ENCODE results near the gene VWA8.
"Not testable (repeated sequence)": the region's sequence is repeated elsewhere in the genome, so short reads cannot be mapped to it uniquely, and the experiment has no call there.

Gene VWA8

DNA sequence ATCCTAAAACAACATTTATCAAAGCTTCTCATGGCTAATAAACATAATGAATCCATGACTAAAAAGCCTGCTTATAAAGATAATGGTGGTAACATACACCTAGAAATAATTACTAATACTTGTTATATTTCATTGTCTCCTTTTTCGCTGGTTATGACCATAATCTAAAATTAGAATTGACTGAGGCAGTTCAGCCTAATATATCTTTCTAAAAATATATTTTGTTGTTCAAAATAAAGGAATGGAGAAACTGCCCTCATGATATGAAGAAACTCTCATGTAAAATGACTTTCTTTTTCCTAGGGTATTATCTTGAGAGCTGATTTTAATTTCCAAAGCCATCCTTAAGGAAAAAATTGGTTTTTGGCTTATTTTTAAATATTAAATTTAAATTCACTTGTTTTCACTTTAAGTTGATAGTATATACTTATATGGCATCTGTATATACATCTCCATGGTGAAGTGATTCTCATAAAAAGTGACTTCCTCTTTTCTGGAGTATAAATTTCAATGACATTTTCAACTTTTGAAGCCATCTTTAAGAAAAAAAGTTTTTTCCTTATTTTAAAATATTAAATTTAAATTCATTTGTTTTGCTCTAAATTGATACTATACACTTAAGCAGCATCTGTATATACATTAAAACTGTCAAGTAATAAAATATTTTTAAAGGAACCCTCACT is 204.6 kb downstream of the VWA8 start:
- Histone ChIP-seq H3K4me3 (ENCODE audit: low read depth, low read length) (no peak overlapping the region), H3K36me3 (ENCODE audit: insufficient read depth, low read length) (no peaks in the 10 kb centered on the region; the same call in 1 of the 2 replicates), H3K27me3 (ENCODE audit: insufficient read depth, low read length) (no peaks in the 10 kb centered on the region), H3K79me2 (ENCODE audit: control insufficient read depth, insufficient read depth, low read length, unreplicated experiment) (no peaks in the 10 kb centered on the region), H3K4me1 (ENCODE audit: control insufficient read depth, insufficient read depth, low read length, unreplicated experiment) (no peaks in the 10 kb centered on the region), H3K27ac (ENCODE audit: low read depth, low read length) (no peak overlapping the region), H2AFZ (ENCODE audit: low read length, unreplicated experiment) (no peak overlapping the region)

- H2AFZ ChIP-seq (ENCODE audit: low read length, unreplicated experiment) = no peak overlapping the region
- no peaks in the 10 kb centered on the region for H3K4me1 ChIP-seq (ENCODE audit: control insufficient read depth, insufficient read depth, low read length, unreplicated experiment)
- H3K36me3 ChIP-seq (ENCODE audit: insufficient read depth, low read length) = no peaks in the 10 kb centered on the region
- H3K27ac ChIP-seq (ENCODE audit: low read depth, low read length) = no peak overlapping the region
- no peaks in the 10 kb centered on the region for H3K79me2 ChIP-seq (ENCODE audit: control insufficient read depth, insufficient read depth, low read length, unreplicated experiment)
- H3K4me3 ChIP-seq (ENCODE audit: low read depth, low read length) = no peak overlapping the region
- H3K27me3 ChIP-seq (ENCODE audit: insufficient read depth, low read length) = no peaks in the 10 kb centered on the region
Measured at GRCh38 chr13:41751734-41752445, 209.0 kb downstream of the VWA8 start.

- Histone ChIP-seq H3K4me1 (ENCODE audit: control insufficient read depth, insufficient read depth, low read length, unreplicated experiment) (peaks cover 2% of the 10 kb centered on the region), H3K79me2 (ENCODE audit: control insufficient read depth, insufficient read depth, low read length, unreplicated experiment) (no peaks in the 10 kb centered on the region), H3K4me3 (ENCODE audit: low read depth, low read length) (no peak overlapping the region), H3K27ac (ENCODE audit: low read depth, low read length) (no peak overlapping the region), H2AFZ (ENCODE audit: low read length, unreplicated experiment) (no peak overlapping the region), H3K36me3 (ENCODE audit: insufficient read depth, low read length) (no peaks in the 10 kb centered on the region), H3K27me3 (ENCODE audit: insufficient read depth, low read length) (no peaks in the 10 kb centered on the region)
Measured at GRCh38 chr13:41751277-41751676, 209.6 kb downstream of the VWA8 start.

- Histone ChIP-seq H3K27ac (ENCODE audit: low read depth, low read length) (no peak overlapping the region), H3K4me3 (ENCODE audit: low read depth, low read length) (no peak overlapping the region), H3K36me3 (ENCODE audit: insufficient read depth, low read length) (no peaks in the 10 kb centered on the region), H3K27me3 (ENCODE audit: insufficient read depth, low read length) (no peaks in the 10 kb centered on the region), H3K79me2 (ENCODE audit: control insufficient read depth, insufficient read depth, low read length, unreplicated experiment) (no peaks in the 10 kb centered on the region), H2AFZ (ENCODE audit: low read length, unreplicated experiment) (no peak overlapping the region), H3K4me1 (ENCODE audit: control insufficient read depth, insufficient read depth, low read length, unreplicated experiment) (peaks cover 5% of the 10 kb centered on the region)
Measured at GRCh38 chr13:41746259-41746658, 214.7 kb downstream of the VWA8 start.

DNA sequence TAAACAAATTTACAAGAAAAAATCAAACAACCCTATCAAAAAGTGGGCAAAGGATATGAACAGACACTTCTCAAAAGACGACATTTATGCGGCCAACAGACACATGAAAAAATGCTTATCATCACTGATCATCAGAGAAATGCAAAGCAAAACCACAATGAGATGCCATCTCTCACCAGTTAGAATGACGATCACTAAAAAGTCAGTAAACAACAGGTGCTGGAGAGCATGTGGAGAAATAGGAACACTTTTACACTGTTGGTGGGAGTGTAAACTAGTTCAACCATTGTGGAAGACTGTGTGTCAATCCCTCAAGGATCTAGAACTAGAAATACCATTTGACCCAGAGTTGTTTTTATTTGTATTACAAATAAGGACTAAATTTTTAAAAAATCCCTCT is 215.4 kb downstream of the VWA8 start:
- not testable (repeated sequence) for H3K27ac ChIP-seq (ENCODE audit: low read depth, low read length); H3K36me3 ChIP-seq (ENCODE audit: insufficient read depth, low read length); H3K79me2 ChIP-seq (ENCODE audit: control insufficient read depth, insufficient read depth, low read length, unreplicated experiment); H3K4me1 ChIP-seq (ENCODE audit: control insufficient read depth, insufficient read depth, low read length, unreplicated experiment); H2AFZ ChIP-seq (ENCODE audit: low read length, unreplicated experiment); H3K4me3 ChIP-seq (ENCODE audit: low read depth, low read length); H3K27me3 ChIP-seq (ENCODE audit: insufficient read depth, low read length)

DNA sequence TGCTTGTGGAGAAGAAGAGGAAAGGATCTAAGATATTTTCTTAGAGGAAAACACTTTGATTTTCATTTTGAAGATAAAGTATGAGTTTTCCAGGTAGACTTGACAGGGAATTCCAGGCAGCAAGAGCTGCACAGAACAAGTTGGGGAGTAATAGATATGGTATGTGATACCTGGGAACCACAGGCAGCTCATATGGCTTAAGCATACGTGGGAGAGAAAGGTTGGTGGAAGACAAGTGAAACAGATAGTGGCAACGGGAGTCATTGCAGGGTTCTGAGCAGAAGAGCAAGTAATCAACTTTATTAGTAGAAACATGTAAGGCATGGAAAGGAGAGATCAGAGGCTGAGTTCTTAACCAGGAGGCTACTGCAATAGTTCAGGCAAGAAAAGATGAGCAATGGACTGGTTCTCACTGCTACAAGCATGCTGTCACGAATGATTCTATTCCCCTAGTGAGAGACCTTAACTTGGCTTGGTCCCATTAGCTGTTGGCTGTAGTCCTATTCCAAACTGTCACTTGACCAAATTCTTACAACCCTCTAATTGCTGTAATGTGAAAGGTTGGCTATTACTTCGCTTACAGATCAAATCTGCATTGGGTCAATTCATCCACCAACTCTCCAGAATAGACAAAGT is 217.9 kb downstream of the VWA8 start:
- H3K4me3 ChIP-seq (ENCODE audit: low read depth, low read length) = no peak overlapping the region
- no peaks in the 10 kb centered on the region for H3K27me3 ChIP-seq (ENCODE audit: insufficient read depth, low read length)
- no peaks in the 10 kb centered on the region for H3K79me2 ChIP-seq (ENCODE audit: control insufficient read depth, insufficient read depth, low read length, unreplicated experiment)
- no peak overlapping the region for H3K27ac ChIP-seq (ENCODE audit: low read depth, low read length)
- H3K36me3 ChIP-seq (ENCODE audit: insufficient read depth, low read length) = no peaks in the 10 kb centered on the region
- H3K4me1 ChIP-seq (ENCODE audit: control insufficient read depth, insufficient read depth, low read length, unreplicated experiment) = peaks cover 5% of the 10 kb centered on the region
- H2AFZ ChIP-seq (ENCODE audit: low read length, unreplicated experiment) = no peak overlapping the region

DNA sequence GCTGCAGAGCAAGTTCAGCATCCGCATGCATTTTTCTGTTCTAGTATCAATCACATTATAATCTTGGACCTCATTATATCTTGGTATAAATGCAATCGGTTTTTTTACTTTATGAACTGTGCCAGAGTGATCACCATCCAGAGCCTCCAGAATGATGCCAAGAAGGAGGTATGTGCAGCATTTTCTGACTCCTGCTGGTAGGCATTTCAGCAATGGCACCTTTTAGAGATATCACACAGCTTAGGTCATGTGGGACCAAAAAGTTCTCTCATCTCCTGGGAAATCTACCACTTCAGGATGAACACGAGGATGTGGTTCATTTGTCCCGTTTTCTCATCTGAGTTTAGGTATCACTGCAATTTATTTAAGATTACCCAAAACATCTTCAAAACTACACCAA is 220.4 kb downstream of the VWA8 start:
- H3K27me3 ChIP-seq (ENCODE audit: insufficient read depth, low read length) = no peaks in the 10 kb centered on the region
- no peaks in the 10 kb centered on the region for H3K79me2 ChIP-seq (ENCODE audit: control insufficient read depth, insufficient read depth, low read length, unreplicated experiment)
- H3K36me3 ChIP-seq (ENCODE audit: insufficient read depth, low read length) = no peaks in the 10 kb centered on the region
- H3K4me3 ChIP-seq (ENCODE audit: low read depth, low read length) = no peak overlapping the region
- no peak overlapping the region for H3K27ac ChIP-seq (ENCODE audit: low read depth, low read length)
- H2AFZ ChIP-seq (ENCODE audit: low read length, unreplicated experiment) = no peak overlapping the region
- no peaks in the 10 kb centered on the region for H3K4me1 ChIP-seq (ENCODE audit: control insufficient read depth, insufficient read depth, low read length, unreplicated experiment)

GRCh38 chr13:41722684-41723535 is 238.0 kb downstream of the VWA8 start:
- Histone ChIP-seq H3K27ac (ENCODE audit: low read depth, low read length) (no peak overlapping the region), H3K27me3 (ENCODE audit: insufficient read depth, low read length) (no peaks in the 10 kb centered on the region), H2AFZ (ENCODE audit: low read length, unreplicated experiment) (no peak overlapping the region), H3K36me3 (ENCODE audit: insufficient read depth, low read length) (no peaks in the 10 kb centered on the region), H3K79me2 (ENCODE audit: control insufficient read depth, insufficient read depth, low read length, unreplicated experiment) (no peaks in the 10 kb centered on the region), H3K4me1 (ENCODE audit: control insufficient read depth, insufficient read depth, low read length, unreplicated experiment) (no peaks in the 10 kb centered on the region), H3K4me3 (ENCODE audit: low read depth, low read length) (no peak overlapping the region)

- Histone ChIP-seq H2AFZ (ENCODE audit: low read length, unreplicated experiment) (no peak overlapping the region), H3K4me1 (ENCODE audit: control insufficient read depth, insufficient read depth, low read length, unreplicated experiment) (no peaks in the 10 kb centered on the region), H3K27ac (ENCODE audit: low read depth, low read length) (no peak overlapping the region), H3K4me3 (ENCODE audit: low read depth, low read length) (no peak overlapping the region), H3K36me3 (ENCODE audit: insufficient read depth, low read length) (no peaks in the 10 kb centered on the region), H3K27me3 (ENCODE audit: insufficient read depth, low read length) (no peaks in the 10 kb centered on the region), H3K79me2 (ENCODE audit: control insufficient read depth, insufficient read depth, low read length, unreplicated experiment) (no peaks in the 10 kb centered on the region)
Measured at GRCh38 chr13:41720839-41721561, 239.9 kb downstream of the VWA8 start.

DNA sequence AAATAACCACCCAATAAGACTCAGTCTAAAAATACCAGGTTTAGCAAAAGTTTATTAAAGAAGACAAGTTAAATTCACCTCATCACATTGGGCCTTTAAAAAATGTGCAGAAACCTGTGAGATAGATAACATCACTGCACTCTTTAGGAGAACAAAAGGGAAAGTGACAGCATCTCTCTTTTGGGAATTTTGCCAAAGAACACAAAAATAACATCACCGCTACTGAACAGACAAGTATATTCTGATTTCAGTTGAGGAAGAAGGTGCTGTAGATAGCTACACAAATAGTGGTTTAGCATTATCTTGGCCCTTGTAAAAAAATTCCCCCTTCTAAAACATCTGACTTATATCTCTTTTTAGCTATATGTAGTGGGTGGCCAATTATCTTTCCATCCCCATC is 244.7 kb downstream of the VWA8 start:
- Histone ChIP-seq H2AFZ (ENCODE audit: low read length, unreplicated experiment) (no peak overlapping the region), H3K27me3 (ENCODE audit: insufficient read depth, low read length) (no peaks in the 10 kb centered on the region), H3K27ac (ENCODE audit: low read depth, low read length) (no peak overlapping the region), H3K4me3 (ENCODE audit: low read depth, low read length) (no peak overlapping the region), H3K36me3 (ENCODE audit: insufficient read depth, low read length) (no peaks in the 10 kb centered on the region), H3K79me2 (ENCODE audit: control insufficient read depth, insufficient read depth, low read length, unreplicated experiment) (no peaks in the 10 kb centered on the region), H3K4me1 (ENCODE audit: control insufficient read depth, insufficient read depth, low read length, unreplicated experiment) (no peaks in the 10 kb centered on the region)
